B cell (primary cell): ENCODE data around the gene ARPC2.

ENCODE experiments used
- CTCF ChIP-seq: fragments of 200-600 bp; IDR thresholded peaks from one replicate; pipeline ENCODE4 v1.8.0; 2022; ENCODE audit warnings: antibody characterized with exemption, mild to moderate bottlenecking
- EZH2 ChIP-seq: IDR thresholded peaks from 2 replicates; pipeline ENCODE4 v1.6.1; 2012; ENCODE audit warnings: borderline replicate concordance, low read depth, mild to moderate bottlenecking, moderate library complexity, low read length; ENCODE audit not compliant: insufficient read depth, poor library complexity, severe bottlenecking

DNA sequence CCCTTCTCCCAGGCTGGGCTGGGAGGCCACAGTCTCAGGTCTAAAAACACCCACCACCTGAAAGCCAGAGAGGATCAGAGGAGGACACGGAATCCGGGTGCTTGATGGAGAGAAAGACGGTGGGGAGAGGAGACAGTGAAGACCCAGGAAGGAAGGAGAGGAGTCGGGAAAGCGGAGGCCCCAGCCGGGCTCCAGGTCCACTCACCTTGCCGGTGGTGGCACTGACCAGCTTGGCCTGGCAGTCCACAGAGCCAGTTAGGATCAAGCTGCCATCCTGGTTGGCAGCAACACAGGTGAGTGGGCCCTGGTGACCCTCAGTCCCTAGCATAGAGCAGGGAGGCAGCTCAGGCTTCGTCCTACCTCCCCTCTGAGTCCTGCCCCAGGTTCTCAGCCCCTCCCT lies 48.6 kb downstream of the ARPC2 start:
- no peak for TF ChIP-seq CTCF
- no peak for TF ChIP-seq EZH2
